GM12891 (cell line): ENCODE data around the gene LIPC.

Source experiments
- DNase-seq: peaks from one replicate; pipeline ENCODE4 v3.0.0; 2011; ENCODE audit warnings: low spot score; ENCODE audit not compliant: insufficient read length
- FAIRE-seq: peaks from 2 replicates; lab custom pipeline; 2011; peaks lifted over from hg19 to GRCh38; lab: Jason Lieb, UNC
- PAX5 ChIP-seq: IDR thresholded peaks from 2 replicates; pipeline ENCODE4 v1.6.1; 2011; ENCODE audit warnings: low read length, moderate library complexity, mild to moderate bottlenecking; ENCODE audit not compliant: insufficient read depth, severe bottlenecking
- POLR2A ChIP-seq: IDR thresholded peaks from 2 replicates; pipeline ENCODE4 v1.6.1; 2011; ENCODE audit warnings: low read depth, low read length, control low read depth
- POLR2AphosphoS5 ChIP-seq: IDR thresholded peaks from 2 replicates; pipeline ENCODE4 v1.6.1; 2011; ENCODE audit warnings: low read depth, low read length, control low read depth
- POU2F2 ChIP-seq: IDR thresholded peaks from 2 replicates; pipeline ENCODE4 v1.6.1; 2011; ENCODE audit warnings: low read depth, mild to moderate bottlenecking, control low read depth, low read length, moderate library complexity
- SPI1 ChIP-seq: IDR thresholded peaks from 2 replicates; pipeline ENCODE4 v1.6.1; 2011; ENCODE audit warnings: low read depth, low read length, control low read depth
- TAF1 ChIP-seq: IDR thresholded peaks from 2 replicates; pipeline ENCODE4 v1.6.1; 2011; ENCODE audit warnings: low read depth, low read length, control low read depth

LIPC gene

DNA sequence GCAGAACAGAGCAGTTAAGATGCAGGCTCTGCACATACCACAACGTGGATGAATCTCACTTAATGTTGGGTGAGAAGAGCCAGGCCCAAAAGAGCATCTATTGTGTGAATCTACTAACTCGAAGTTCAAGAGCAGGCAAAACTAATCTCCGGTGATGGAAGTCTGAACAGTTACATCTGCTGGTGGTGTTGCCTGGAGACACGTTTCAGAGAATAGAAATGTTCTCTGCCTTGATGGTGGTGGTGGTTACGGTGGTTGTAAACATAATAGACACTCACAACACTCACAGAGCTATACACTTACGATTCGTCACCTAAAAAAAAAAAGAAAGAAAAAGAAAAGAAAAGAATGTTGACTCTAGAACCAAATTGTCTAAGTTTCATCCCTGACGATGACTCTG, 86.8 kb downstream of the LIPC start:
- FAIRE-seq (peak; percentile 52), DNase-seq (no peak)
- TF ChIP-seq POLR2AphosphoS5 (no peak), POLR2A (no peak), TAF1 (no peak), PAX5 (no peak), SPI1 (no peak), POU2F2 (no peak)

DNA sequence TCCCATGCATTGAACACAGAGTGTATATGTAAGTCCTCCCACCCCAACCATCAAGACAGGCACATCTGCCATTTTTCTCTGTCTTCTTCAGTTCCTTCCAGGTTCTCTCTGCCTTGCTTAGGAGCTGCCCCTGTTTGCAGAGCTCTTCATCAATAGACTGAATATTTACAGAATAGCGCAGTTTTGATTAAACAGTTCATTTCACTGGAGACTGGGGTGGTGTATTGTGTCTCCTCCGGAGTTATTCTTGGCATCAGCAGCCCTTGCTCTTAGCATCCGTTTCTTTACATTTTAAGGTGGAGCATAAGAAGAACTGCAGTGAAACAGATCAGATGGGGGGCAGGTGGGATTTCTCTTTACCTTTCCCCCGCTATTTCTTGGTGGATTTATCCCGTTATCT, 87.7 kb downstream of the LIPC start:
- DNase-seq (no peak), FAIRE-seq (no peak)
- TF ChIP-seq POLR2AphosphoS5: no peak
- TF ChIP-seq PAX5: no peak
- no peak for TF ChIP-seq POU2F2
- no peak for TF ChIP-seq POLR2A
- no peak for TF ChIP-seq SPI1
- no peak for TF ChIP-seq TAF1

DNA sequence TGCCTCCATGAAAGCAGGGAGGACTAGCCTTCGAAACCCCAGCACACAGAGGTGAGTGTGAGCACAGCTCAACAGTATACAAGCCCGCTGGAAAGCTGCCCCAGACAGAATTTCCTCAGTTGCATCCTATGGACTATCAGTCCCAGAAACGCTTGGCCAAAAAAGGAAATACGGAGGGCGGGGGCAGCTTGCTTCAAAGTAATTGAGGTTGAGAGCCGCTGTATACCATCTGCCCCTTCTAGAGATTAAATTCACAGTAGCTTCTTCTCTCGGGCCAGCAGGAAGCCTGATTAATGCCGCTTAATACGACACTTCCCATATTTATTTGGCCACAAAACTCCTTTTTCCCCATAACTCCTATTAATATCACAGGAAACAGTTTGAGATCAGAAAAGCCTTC, 88.7 kb downstream of the LIPC start:
- no peak for DNase-seq
- no peak for TF ChIP-seq TAF1
- TF ChIP-seq SPI1: no peak
- no peak for TF ChIP-seq POU2F2
- no peak for TF ChIP-seq POLR2A
- no peak for FAIRE-seq

GRCh38 chr15:58520936-58521292, 89.1 kb downstream of the LIPC start:
- no peak for TF ChIP-seq POLR2AphosphoS5
- TF ChIP-seq POLR2A: no peak
- TF ChIP-seq TAF1: no peak
- TF ChIP-seq POU2F2: no peak
- no peak for TF ChIP-seq SPI1
- no peak for TF ChIP-seq PAX5
- DNase-seq: no peak
- no peak for FAIRE-seq

- DNase-seq (no peak), FAIRE-seq (peak; percentile 20)
- peak; percentile 84 for TF ChIP-seq PAX5
- no peak for TF ChIP-seq POLR2AphosphoS5
- TF ChIP-seq POLR2A: no peak
- TF ChIP-seq POU2F2: no peak
- peak; percentile 85 for TF ChIP-seq SPI1
- TF ChIP-seq TAF1: no peak
These were observed 89.7 kb downstream of the LIPC start for GRCh38 chr15:58521293-58521991.

DNA sequence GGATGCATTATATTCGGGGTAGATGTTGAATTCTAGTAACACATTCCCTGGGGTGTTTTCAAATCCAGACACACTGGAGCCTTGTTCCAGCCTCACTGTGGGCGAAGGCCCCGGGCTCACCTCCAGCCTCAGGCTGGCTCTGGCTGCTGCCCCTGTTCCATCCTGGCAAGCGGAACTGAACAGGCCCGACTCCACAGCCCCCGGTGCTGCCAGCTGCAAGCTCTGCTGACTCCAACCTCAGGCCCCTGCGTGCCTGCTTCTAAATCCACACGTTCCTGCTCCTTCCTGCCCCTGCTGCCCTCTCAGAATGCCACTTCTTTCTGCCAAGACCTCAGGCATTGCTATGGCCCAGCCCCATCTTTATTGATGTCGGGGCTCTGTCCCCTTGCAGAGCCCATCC, 90.6 kb downstream of the LIPC start:
- TF ChIP-seq POU2F2: no peak
- no peak for TF ChIP-seq TAF1
- TF ChIP-seq POLR2AphosphoS5: no peak
- no peak for TF ChIP-seq POLR2A
- TF ChIP-seq PAX5: no peak
- no peak for TF ChIP-seq SPI1
- no peak for FAIRE-seq
- no peak for DNase-seq

- no peak for DNase-seq
- TF ChIP-seq POLR2AphosphoS5 (no peak), PAX5 (no peak), TAF1 (no peak)
These were observed 91.1 kb downstream of the LIPC start for GRCh38 chr15:58522865-58523264.

DNA sequence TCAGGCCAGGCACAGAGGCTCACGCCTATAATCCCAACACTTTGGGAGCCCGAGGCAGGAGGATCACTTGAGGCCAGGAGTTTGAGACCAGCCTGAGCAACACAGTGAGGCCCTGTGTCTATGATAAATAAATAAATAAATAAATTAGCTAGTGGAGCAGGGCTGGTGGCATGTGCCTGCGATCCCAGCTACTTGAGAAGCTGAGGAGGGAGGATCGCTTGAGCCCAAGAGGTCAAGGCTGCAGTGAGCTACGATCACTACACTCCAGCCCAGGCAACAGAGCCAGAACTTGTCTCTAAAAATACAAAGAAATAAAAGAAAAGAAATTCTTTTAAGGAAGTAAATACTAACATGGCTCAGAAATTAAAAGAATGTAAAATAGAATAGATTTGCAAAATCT, 91.8 kb downstream of the LIPC start:
- TF ChIP-seq POLR2A: no peak
- no peak for TF ChIP-seq TAF1
- TF ChIP-seq POLR2AphosphoS5: no peak
- no peak for TF ChIP-seq POU2F2
- no peak for TF ChIP-seq SPI1
- no peak for TF ChIP-seq PAX5
- FAIRE-seq (no peak), DNase-seq (no peak)

More at GRCh38 chr15:58522865-58523264, 91.1 kb downstream of the LIPC start:
- no peak for FAIRE-seq

DNA sequence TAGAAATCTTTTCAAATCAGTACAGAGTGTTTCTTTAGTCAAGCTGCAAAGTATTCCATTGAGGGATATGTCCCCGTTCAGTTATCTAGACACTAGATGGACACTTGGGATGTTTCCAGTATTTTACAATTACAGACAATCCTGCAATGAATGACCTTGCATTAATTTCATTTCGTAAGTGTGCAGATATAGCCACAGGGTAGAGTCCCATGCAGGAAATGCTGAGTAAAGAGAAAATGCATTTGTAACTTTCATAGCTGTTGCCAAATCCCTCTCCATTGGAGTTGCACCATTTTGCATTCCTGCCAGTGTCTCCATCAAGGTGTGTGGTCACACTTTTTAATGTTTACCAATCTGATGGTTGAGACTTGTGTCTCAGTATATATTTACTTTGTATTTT, 92.5 kb downstream of the LIPC start:
- TF ChIP-seq TAF1: no peak
- TF ChIP-seq SPI1: no peak
- TF ChIP-seq POLR2AphosphoS5: no peak
- TF ChIP-seq POU2F2: no peak
- no peak for TF ChIP-seq POLR2A
- TF ChIP-seq PAX5: no peak
- DNase-seq: no peak
- no peak for FAIRE-seq

- DNase-seq (no peak), FAIRE-seq (no peak)
- TF ChIP-seq POU2F2 (no peak), POLR2AphosphoS5 (no peak), TAF1 (no peak), PAX5 (no peak), SPI1 (no peak), POLR2A (no peak)
These were observed 94.2 kb downstream of the LIPC start for GRCh38 chr15:58525991-58526421.

DNA sequence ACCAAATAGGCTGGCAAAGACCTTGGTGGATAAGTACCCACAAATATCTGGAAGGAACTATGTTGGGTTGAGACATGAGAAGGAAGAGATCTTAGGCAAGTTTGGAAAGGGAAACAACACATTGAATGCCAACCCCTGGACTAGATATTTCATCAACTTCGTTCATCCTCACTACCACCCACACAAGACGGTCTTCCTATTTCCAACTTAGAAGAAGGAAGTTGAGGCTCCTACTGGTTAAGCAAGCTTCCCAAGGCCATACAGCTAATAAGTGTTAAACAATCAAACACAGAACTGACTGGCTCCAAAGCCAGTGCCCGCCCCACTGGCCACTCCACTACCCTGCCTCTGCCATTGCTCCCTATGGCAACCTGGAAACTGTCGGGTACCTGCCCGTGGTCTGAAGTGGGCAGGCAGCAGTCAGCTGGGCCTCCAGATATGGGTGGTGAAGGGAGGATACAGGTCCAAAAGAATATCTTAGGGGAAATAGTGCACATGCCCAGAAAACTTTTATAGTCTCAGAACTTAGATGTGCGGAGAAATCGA, 94.9 kb downstream of the LIPC start:
- no peak for DNase-seq
- FAIRE-seq: no peak
- no peak for TF ChIP-seq POU2F2
- TF ChIP-seq POLR2AphosphoS5: no peak
- no peak for TF ChIP-seq SPI1
- TF ChIP-seq PAX5: no peak
- no peak for TF ChIP-seq TAF1
- no peak for TF ChIP-seq POLR2A
